GM12875 (cell line): Measurements from ENCODE around the gene ALS2.

Experiments
- H3K4me3 ChIP-seq: one replicate; pipeline ENCODE4 v1.5.1; 2011; ENCODE audit warnings: low read depth, low read length, control low read depth
- TF ChIP-seq, protein P1 (sequence below): IDR thresholded peaks from 2 replicates; pipeline ENCODE4 v1.5.1; 2011; ENCODE audit warnings: low read depth, mild to moderate bottlenecking, control low read depth, inconsistent platforms, low read length, moderate library complexity, borderline replicate concordance; ENCODE audit not compliant: insufficient read depth

Gene ALS2

GRCh38 chr2:201733544-201733943 lies 47.2 kb downstream of the ALS2 start:
- no peak overlapping the region for H3K4me3 ChIP-seq
- TF ChIP-seq, protein P1, sequence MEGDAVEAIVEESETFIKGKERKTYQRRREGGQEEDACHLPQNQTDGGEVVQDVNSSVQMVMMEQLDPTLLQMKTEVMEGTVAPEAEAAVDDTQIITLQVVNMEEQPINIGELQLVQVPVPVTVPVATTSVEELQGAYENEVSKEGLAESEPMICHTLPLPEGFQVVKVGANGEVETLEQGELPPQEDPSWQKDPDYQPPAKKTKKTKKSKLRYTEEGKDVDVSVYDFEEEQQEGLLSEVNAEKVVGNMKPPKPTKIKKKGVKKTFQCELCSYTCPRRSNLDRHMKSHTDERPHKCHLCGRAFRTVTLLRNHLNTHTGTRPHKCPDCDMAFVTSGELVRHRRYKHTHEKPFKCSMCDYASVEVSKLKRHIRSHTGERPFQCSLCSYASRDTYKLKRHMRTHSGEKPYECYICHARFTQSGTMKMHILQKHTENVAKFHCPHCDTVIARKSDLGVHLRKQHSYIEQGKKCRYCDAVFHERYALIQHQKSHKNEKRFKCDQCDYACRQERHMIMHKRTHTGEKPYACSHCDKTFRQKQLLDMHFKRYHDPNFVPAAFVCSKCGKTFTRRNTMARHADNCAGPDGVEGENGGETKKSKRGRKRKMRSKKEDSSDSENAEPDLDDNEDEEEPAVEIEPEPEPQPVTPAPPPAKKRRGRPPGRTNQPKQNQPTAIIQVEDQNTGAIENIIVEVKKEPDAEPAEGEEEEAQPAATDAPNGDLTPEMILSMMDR, result no peak

GRCh38 chr2:201730651-201731285 lies 50.0 kb downstream of the ALS2 start:
- H3K4me3 ChIP-seq, result no peak overlapping the region
- TF ChIP-seq, protein P1, result no peak

- TF ChIP-seq, protein P1, result no peak
- H3K4me3 ChIP-seq, result no peak overlapping the region
Observed at GRCh38 chr2:201715459-201715858, 65.3 kb downstream of the ALS2 start.

- TF ChIP-seq, protein P1, result no peak
- H3K4me3 ChIP-seq, result no peak overlapping the region
Observed at GRCh38 chr2:201712726-201713125, 68.0 kb downstream of the ALS2 start.

GRCh38 chr2:201709747-201710146 lies 71.0 kb downstream of the ALS2 start:
- no peak overlapping the region for H3K4me3 ChIP-seq
- TF ChIP-seq, protein P1, result no peak

- TF ChIP-seq, protein P1, result no peak
- H3K4me3 ChIP-seq, result no peak overlapping the region
Observed at GRCh38 chr2:201709049-201709448, 71.7 kb downstream of the ALS2 start.

- no peak overlapping the region for H3K4me3 ChIP-seq
- TF ChIP-seq, protein P1, result no peak
Observed at GRCh38 chr2:201707753-201708152, 73.0 kb downstream of the ALS2 start.
